GM12891 (cell line): ENCODE data around the gene WFDC11.
"Not testable (repeated sequence)": the region's sequence is repeated elsewhere in the genome, so short reads cannot be mapped to it uniquely, and the experiment has no call there.

Experiments
- POLR2A ChIP-seq: IDR thresholded peaks from 2 replicates; pipeline ENCODE4 v1.6.1; 2011; ENCODE audit warnings: low read depth, low read length, control low read depth
- POLR2AphosphoS5 ChIP-seq: IDR thresholded peaks from 2 replicates; pipeline ENCODE4 v1.6.1; 2011; ENCODE audit warnings: low read depth, low read length, control low read depth
- TAF1 ChIP-seq: IDR thresholded peaks from 2 replicates; pipeline ENCODE4 v1.6.1; 2011; ENCODE audit warnings: low read depth, low read length, control low read depth

DNA sequence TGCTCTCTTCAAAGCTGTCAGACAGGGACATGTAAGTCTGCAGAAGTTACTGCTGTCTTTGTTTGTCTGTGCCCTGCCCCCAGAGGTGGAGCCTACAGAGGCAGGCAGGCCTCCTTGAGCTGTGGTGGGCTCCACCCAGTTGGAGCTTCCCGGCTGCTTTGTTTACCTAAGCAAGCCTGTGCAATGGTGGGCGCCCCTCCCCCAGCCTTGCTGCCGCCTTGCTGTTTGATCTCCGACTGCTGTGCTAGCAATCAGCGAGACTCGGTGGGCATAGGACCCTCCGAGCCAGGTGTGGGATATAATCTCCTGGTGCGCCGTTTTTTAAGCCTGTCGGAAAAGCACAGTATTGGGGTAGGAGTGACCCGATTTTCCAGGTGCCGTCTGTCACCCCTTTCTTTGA, 23.3 kb upstream of the WFDC11 start:
- not testable (repeated sequence) for TF ChIP-seq POLR2A, POLR2AphosphoS5, TAF1
